Astrocyte of the spinal cord (primary cell): ENCODE measurements around the gene PDXDC1.
"Not testable (repeated sequence)": the region's sequence is repeated elsewhere in the genome, so short reads cannot be mapped to it uniquely, and the experiment has no call there.

ENCODE experiments used
- DNase-seq: peaks from one replicate; pipeline ENCODE4 v3.0.0; 2011; ENCODE audit warnings: low read depth, low spot score
- H3K4me3 ChIP-seq: 2 replicates; pipeline ENCODE4 v1.5.1; 2011; ENCODE audit warnings: low read depth, mild to moderate bottlenecking, low read length, moderate library complexity
- in situ Hi-C: cut with HindIII; loops from 2 replicates; pipeline ENCODE4 v1.10.0; 2017; ENCODE audit warnings: low sequenced_read_pairs

PDXDC1 gene

DNA sequence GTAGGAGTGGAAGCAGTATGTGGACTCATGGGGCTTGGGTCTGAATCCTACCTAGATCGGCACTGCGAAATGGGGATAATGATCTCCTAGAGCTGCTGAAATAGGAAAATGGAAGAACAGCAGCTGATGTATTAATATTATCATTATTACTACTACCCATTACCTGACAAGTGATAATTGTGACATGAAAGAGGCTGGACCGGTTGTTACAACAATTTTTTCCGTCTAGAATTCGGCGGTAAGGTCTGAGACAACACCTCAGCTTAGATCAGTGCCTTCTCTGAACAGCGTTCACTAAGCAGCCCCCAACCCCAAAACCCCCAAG lies 533 bp upstream of the PDXDC1 start:
- peak; percentile 28 for DNase-seq
- in situ Hi-C loops: not testable (repeated sequence)

DNA sequence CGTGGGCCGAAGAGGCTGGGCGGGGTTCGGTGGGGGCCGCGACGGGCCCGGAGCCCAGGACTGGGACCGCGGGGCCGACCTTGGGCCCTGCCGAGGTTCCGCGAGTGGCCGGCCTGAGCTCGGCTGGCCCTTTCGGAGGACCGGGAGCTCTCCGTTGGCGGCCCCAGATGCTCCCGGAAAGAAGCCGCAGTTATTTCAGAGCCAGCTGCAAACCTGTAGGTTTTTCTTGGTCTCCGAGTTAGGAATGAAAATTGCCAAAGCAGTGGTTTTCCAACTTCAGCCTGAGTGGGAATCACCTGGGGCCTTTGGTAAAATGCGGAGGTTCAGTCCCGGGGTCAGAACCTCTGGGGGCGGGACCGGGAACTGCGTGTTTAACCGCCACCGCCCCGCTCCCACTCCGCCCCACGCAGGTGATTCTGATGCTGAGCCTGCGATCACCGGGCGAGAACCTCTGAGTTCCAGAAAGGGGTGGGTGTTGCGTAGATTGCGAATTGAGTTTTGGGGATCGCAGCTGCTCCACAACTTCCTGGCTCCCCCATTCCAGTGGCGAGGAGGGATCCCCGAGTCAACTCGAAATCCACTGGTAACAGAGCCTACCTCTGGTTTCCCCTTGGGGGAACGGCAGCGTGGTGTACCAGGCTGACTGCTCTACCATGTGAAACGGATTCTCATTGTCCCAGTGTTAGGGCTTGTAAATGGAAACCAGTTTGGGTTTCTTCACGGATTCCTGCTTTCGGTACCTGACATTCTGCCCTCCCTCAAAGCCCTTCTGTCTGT lies 780 bp downstream of the PDXDC1 start:
- DNase-seq, in situ Hi-C loops: not testable (repeated sequence)
- H3K4me3 ChIP-seq: peak overlapping the region; percentile 70

More for the DNA sequence above, 533 bp upstream of the PDXDC1 start:
- peak overlapping the region; percentile 70 for H3K4me3 ChIP-seq

- DNase-seq, H3K4me3 ChIP-seq, in situ Hi-C loops: not testable (repeated sequence)
These were observed 2.3 kb downstream of the PDXDC1 start for GRCh38 chr16:14976971-14977736.

GRCh38 chr16:14978281-14978680 lies 3.5 kb downstream of the PDXDC1 start:
- H3K4me3 ChIP-seq, DNase-seq, in situ Hi-C loops: not testable (repeated sequence)

GRCh38 chr16:14978908-14979307 lies 4.1 kb downstream of the PDXDC1 start:
- in situ Hi-C loops, H3K4me3 ChIP-seq, DNase-seq: not testable (repeated sequence)

DNA sequence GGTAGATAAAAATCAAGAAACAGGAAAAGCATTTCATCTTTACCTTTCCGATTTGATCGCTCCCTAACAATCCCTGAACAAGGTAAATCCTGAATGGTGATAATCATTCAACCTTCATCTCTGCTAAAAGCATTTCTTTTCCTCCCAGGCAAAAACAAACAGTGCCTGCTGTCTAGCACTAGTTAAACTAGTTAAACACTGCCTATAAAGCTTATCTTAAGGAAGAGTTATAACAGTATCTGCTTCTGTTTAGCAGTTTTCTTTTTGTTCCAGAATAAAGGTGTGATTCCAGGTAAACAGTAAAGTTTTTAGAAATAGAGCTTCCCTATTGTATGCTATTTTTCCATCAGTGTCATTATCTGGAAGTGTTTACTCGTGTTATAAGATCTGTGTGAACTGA lies 6.4 kb downstream of the PDXDC1 start:
- H3K4me3 ChIP-seq, in situ Hi-C loops, DNase-seq: not testable (repeated sequence)

DNA sequence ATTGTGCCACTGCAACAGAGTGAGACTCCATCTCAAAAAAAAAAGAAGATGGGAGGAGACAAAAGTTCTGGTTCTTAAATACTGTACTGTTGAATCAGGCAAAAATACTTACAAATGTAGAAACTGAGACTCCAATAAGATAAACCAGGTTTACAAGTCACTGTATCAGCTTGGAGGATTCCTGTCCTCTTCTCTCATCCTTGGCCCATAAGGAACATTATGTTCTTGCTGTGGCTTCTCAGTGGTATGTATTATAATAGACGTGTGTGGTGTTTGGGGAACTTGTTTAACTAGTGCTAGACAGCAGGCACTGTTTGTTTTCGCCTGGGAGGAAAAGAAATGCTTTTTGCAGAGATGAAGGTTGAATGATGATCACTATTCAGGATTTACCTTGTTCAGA lies 7.7 kb downstream of the PDXDC1 start:
- DNase-seq: not testable (repeated sequence)

GRCh38 chr16:14988092-14988491 lies 13.3 kb downstream of the PDXDC1 start:
- H3K4me3 ChIP-seq, DNase-seq, in situ Hi-C loops: not testable (repeated sequence)

More for the DNA sequence above, 7.7 kb downstream of the PDXDC1 start:
- H3K4me3 ChIP-seq, in situ Hi-C loops: not testable (repeated sequence)

GRCh38 chr16:14988661-14989191 lies 13.9 kb downstream of the PDXDC1 start:
- H3K4me3 ChIP-seq, in situ Hi-C loops, DNase-seq: not testable (repeated sequence)

GRCh38 chr16:14989291-14990281 lies 14.8 kb downstream of the PDXDC1 start:
- DNase-seq, H3K4me3 ChIP-seq, in situ Hi-C loops: not testable (repeated sequence)

GRCh38 chr16:14993277-14994151 lies 18.7 kb downstream of the PDXDC1 start:
- H3K4me3 ChIP-seq, DNase-seq, in situ Hi-C loops: not testable (repeated sequence)

DNA sequence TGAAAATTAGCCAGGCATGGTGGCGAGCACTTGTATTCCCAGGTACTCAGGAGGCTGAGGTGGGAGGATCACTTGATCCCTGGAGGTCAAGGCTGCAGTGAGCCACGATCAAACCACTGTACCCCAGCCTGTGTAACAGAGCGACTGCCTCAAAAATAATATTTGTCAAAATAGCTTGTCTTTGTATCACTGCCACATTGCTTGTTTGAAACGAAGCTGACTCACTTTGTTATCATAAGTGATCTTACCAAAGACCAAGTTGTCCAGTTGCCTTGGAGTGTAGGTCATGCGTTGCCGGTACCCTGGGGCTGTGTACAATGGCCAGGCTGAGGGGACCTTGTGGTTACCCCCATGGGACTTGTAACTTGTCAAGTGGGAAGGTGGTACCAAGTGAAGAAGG lies 21.9 kb downstream of the PDXDC1 start:
- H3K4me3 ChIP-seq, in situ Hi-C loops: not testable (repeated sequence)
- DNase-seq: peak; percentile 55

DNA sequence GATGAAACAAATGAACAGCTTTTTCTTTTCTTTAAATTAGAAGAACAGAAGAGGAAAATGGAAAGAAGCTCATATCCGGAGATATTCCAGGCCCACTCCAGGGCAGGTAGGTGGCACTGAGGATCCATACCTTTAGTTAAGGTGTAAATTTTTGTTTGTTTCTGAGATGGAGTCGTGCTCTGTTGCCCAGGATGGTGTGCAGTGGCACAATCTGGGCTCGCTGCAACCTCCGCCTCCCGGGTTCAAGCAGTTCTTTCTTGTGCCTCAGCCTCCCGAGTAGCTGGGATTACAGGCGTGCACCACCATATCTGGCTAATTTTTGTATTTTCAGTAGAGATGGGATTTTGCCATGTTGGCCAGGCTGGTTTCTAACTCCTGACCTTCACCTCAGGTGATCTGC lies 23.5 kb downstream of the PDXDC1 start:
- in situ Hi-C loops: not testable (repeated sequence)

DNA sequence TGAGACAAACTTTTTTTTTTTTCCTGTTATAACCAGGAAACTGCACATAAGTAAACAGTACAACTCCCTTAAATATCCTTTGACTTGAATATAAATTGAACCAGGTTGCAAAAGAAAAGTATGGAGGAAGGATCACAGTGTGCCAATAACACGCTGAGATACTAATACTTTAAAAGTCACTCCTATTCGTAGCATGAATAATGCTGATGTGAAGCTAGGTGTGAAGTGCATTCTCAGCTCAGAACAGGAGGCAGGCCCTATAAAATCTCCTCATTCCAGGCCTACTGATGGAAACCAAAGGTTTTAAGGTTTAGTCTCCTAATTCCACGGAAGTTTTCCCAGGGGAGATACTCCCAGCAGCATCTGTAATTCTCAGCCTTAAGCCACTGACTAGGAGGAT lies 25.0 kb downstream of the PDXDC1 start:
- DNase-seq, in situ Hi-C loops: not testable (repeated sequence)

More for the DNA sequence above, 23.5 kb downstream of the PDXDC1 start:
- H3K4me3 ChIP-seq, DNase-seq: not testable (repeated sequence)

DNA sequence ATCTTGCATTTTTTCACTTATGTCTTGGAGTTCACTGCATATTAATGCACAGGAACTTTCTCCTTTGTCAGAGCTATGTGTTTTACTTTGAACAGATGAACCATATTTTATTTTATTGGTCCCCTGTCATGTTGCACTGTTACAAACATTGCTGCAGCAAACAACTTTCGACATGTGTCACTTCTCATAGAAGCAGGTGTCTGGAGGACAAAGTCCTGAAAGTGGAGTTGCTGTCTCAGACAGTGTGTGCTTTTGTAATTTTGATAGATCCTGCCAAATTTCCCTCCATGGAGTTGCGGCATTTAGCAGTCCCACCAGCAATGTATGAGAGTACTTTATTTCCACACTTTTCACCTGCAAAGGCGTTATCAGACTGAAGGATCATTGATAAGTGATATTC lies 27.6 kb downstream of the PDXDC1 start:
- DNase-seq, in situ Hi-C loops, H3K4me3 ChIP-seq: not testable (repeated sequence)

More for the DNA sequence above, 25.0 kb downstream of the PDXDC1 start:
- not testable (repeated sequence) for H3K4me3 ChIP-seq
